ENCODE data around the gene TACR1. TPM values are rescaled to one million over a fixed set of nuclear protein-coding genes. Genes with fewer than 3 reads are reported as not detected.

TACR1 gene
- total and polyA plus RNA-seq, 2 of the 8 experiments (the other 6 are each of a cell fraction or from before 2014, with no cell fraction given): 0.09 to 0.37 TPM

- TF ChIP-seq, protein P1, sequence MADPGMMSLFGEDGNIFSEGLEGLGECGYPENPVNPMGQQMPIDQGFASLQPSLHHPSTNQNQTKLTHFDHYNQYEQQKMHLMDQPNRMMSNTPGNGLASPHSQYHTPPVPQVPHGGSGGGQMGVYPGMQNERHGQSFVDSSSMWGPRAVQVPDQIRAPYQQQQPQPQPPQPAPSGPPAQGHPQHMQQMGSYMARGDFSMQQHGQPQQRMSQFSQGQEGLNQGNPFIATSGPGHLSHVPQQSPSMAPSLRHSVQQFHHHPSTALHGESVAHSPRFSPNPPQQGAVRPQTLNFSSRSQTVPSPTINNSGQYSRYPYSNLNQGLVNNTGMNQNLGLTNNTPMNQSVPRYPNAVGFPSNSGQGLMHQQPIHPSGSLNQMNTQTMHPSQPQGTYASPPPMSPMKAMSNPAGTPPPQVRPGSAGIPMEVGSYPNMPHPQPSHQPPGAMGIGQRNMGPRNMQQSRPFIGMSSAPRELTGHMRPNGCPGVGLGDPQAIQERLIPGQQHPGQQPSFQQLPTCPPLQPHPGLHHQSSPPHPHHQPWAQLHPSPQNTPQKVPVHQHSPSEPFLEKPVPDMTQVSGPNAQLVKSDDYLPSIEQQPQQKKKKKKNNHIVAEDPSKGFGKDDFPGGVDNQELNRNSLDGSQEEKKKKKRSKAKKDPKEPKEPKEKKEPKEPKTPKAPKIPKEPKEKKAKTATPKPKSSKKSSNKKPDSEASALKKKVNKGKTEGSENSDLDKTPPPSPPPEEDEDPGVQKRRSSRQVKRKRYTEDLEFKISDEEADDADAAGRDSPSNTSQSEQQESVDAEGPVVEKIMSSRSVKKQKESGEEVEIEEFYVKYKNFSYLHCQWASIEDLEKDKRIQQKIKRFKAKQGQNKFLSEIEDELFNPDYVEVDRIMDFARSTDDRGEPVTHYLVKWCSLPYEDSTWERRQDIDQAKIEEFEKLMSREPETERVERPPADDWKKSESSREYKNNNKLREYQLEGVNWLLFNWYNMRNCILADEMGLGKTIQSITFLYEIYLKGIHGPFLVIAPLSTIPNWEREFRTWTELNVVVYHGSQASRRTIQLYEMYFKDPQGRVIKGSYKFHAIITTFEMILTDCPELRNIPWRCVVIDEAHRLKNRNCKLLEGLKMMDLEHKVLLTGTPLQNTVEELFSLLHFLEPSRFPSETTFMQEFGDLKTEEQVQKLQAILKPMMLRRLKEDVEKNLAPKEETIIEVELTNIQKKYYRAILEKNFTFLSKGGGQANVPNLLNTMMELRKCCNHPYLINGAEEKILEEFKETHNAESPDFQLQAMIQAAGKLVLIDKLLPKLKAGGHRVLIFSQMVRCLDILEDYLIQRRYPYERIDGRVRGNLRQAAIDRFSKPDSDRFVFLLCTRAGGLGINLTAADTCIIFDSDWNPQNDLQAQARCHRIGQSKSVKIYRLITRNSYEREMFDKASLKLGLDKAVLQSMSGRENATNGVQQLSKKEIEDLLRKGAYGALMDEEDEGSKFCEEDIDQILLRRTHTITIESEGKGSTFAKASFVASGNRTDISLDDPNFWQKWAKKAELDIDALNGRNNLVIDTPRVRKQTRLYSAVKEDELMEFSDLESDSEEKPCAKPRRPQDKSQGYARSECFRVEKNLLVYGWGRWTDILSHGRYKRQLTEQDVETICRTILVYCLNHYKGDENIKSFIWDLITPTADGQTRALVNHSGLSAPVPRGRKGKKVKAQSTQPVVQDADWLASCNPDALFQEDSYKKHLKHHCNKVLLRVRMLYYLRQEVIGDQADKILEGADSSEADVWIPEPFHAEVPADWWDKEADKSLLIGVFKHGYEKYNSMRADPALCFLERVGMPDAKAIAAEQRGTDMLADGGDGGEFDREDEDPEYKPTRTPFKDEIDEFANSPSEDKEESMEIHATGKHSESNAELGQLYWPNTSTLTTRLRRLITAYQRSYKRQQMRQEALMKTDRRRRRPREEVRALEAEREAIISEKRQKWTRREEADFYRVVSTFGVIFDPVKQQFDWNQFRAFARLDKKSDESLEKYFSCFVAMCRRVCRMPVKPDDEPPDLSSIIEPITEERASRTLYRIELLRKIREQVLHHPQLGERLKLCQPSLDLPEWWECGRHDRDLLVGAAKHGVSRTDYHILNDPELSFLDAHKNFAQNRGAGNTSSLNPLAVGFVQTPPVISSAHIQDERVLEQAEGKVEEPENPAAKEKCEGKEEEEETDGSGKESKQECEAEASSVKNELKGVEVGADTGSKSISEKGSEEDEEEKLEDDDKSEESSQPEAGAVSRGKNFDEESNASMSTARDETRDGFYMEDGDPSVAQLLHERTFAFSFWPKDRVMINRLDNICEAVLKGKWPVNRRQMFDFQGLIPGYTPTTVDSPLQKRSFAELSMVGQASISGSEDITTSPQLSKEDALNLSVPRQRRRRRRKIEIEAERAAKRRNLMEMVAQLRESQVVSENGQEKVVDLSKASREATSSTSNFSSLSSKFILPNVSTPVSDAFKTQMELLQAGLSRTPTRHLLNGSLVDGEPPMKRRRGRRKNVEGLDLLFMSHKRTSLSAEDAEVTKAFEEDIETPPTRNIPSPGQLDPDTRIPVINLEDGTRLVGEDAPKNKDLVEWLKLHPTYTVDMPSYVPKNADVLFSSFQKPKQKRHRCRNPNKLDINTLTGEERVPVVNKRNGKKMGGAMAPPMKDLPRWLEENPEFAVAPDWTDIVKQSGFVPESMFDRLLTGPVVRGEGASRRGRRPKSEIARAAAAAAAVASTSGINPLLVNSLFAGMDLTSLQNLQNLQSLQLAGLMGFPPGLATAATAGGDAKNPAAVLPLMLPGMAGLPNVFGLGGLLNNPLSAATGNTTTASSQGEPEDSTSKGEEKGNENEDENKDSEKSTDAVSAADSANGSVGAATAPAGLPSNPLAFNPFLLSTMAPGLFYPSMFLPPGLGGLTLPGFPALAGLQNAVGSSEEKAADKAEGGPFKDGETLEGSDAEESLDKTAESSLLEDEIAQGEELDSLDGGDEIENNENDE (IDR thresholded peaks at IDR 0.05; ENCODE audit: insufficient replicate concordance, low read length): no peak
- no peak for TF ChIP-seq CHD1 (IDR thresholded peaks at IDR 0.05; ENCODE audit: low read depth, low read length)
- no peak for TF ChIP-seq TAF1 (IDR thresholded peaks at IDR 0.05; ENCODE audit: low read depth, low read length)
- TF ChIP-seq, protein P2, sequence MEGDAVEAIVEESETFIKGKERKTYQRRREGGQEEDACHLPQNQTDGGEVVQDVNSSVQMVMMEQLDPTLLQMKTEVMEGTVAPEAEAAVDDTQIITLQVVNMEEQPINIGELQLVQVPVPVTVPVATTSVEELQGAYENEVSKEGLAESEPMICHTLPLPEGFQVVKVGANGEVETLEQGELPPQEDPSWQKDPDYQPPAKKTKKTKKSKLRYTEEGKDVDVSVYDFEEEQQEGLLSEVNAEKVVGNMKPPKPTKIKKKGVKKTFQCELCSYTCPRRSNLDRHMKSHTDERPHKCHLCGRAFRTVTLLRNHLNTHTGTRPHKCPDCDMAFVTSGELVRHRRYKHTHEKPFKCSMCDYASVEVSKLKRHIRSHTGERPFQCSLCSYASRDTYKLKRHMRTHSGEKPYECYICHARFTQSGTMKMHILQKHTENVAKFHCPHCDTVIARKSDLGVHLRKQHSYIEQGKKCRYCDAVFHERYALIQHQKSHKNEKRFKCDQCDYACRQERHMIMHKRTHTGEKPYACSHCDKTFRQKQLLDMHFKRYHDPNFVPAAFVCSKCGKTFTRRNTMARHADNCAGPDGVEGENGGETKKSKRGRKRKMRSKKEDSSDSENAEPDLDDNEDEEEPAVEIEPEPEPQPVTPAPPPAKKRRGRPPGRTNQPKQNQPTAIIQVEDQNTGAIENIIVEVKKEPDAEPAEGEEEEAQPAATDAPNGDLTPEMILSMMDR (IDR thresholded peaks at IDR 0.05; ENCODE audit: control extremely low read depth in 1 of 3, insufficient read depth in 1 of 3, low read depth in 1 of 3, low read length in 3 of 3): no peak
- no peak for TF ChIP-seq RBBP5 (IDR thresholded peaks at IDR 0.05; ENCODE audit: borderline replicate concordance, low read depth, low read length)
- TF ChIP-seq CTBP2 (IDR thresholded peaks at IDR 0.05; ENCODE audit: borderline replicate concordance, insufficient read depth, insufficient read length, low read length): no peak
- no peak for TF ChIP-seq POU5F1 (IDR thresholded peaks at IDR 0.05; ENCODE audit: low read depth, low read length)
- no peak for TF ChIP-seq RFX5 (IDR thresholded peaks at IDR 0.05; ENCODE audit: borderline replicate concordance, low read depth, low read length)
- no peak for TF ChIP-seq MAFK (IDR thresholded peaks at IDR 0.05; ENCODE audit: low read depth, low read length)
These were observed 176.8 kb downstream of the TACR1 start (continued) for GRCh38 chr2:75022516-75022915.

Data from H1 (cell line).